Loucy (cell line): ENCODE data around the gene ADCYAP1.

ENCODE experiments used
- H2AFZ ChIP-seq: fragments of 200-600 bp; sonication (generic); 2 replicates; pipeline ENCODE4 v1.6.0; 2016; ENCODE audit warnings: antibody characterized with exemption, mild to moderate bottlenecking, low read length, moderate library complexity
- H3F3A ChIP-seq: fragments of 200-600 bp; 2 replicates; pipeline ENCODE4 v1.6.0; 2016; ENCODE audit warnings: antibody characterized with exemption, low read depth, mild to moderate bottlenecking
- H3K27me3 ChIP-seq: fragments of 200-600 bp; sonication (generic); 2 replicates; pipeline ENCODE4 v1.6.1; 2014; ENCODE audit warnings: low read length, mild to moderate bottlenecking; ENCODE audit not compliant: insufficient read depth, poor library complexity, severe bottlenecking
- H3K36me3 ChIP-seq: fragments of 200-600 bp; sonication (generic); 2 replicates; pipeline ENCODE4 v1.6.1; 2016; ENCODE audit warnings: low read length; ENCODE audit not compliant: insufficient read depth
- H3K4me1 ChIP-seq: fragments of 200-600 bp; sonication (generic); 2 replicates; pipeline ENCODE4 v1.5.1; 2014; ENCODE audit warnings: low read length, mild to moderate bottlenecking; ENCODE audit not compliant: insufficient read depth, poor library complexity, severe bottlenecking
- H3K4me2 ChIP-seq: fragments of 200-600 bp; sonication (generic); 2 replicates; pipeline ENCODE4 v1.6.0; 2014; ENCODE audit warnings: antibody characterized with exemption, low read length, low read depth, mild to moderate bottlenecking; ENCODE audit not compliant: poor library complexity, severe bottlenecking
- H3K4me3 ChIP-seq: fragments of 200-600 bp; sonication (generic); 2 replicates; pipeline ENCODE4 v1.5.1; 2014; ENCODE audit warnings: low read length, mild to moderate bottlenecking, mixed read lengths; ENCODE audit not compliant: poor library complexity, severe bottlenecking
- H3K79me2 ChIP-seq: fragments of 200-600 bp; sonication (generic); 2 replicates; pipeline ENCODE4 v1.6.1; 2014; ENCODE audit warnings: low read length; ENCODE audit not compliant: insufficient read depth
- H3K9ac ChIP-seq: fragments of 200-600 bp; sonication (generic); 2 replicates; pipeline ENCODE4 v1.6.0; 2014; ENCODE audit warnings: mild to moderate bottlenecking, low read depth, low read length, moderate library complexity; ENCODE audit not compliant: poor library complexity, severe bottlenecking
- H3K9me2 ChIP-seq: fragments of 200-600 bp; sonication (generic); replicated peaks from 2 replicates; pipeline ENCODE4 v1.6.1; 2016; ENCODE audit warnings: low read depth, low read length, mixed read lengths
- H3K9me3 ChIP-seq: fragments of 200-600 bp; sonication (generic); 2 replicates; pipeline ENCODE4 v1.6.1; 2014; ENCODE audit warnings: mild to moderate bottlenecking, antibody characterized with exemption, low read length, low read depth; ENCODE audit not compliant: insufficient read depth
- H4K20me1 ChIP-seq: fragments of 200-600 bp; sonication (generic); 2 replicates; pipeline ENCODE4 v1.6.0; 2014; ENCODE audit warnings: antibody characterized with exemption, low read length, mild to moderate bottlenecking; ENCODE audit not compliant: insufficient read depth, poor library complexity, severe bottlenecking
- CTCF ChIP-seq: fragments of 200-600 bp; sonication (generic); conservative IDR thresholded peaks from 2 replicates; pipeline ENCODE4 v1.5.1; 2014; ENCODE audit warnings: mild to moderate bottlenecking, antibody characterized with exemption, low read length
- EZH2phosphoT487 ChIP-seq: fragments of 200-600 bp; IDR thresholded peaks from 2 replicates; pipeline ENCODE4 v1.6.1; 2018; ENCODE audit warnings: antibody characterized with exemption, mild to moderate bottlenecking, moderate library complexity, borderline replicate concordance

ADCYAP1 gene

DNA sequence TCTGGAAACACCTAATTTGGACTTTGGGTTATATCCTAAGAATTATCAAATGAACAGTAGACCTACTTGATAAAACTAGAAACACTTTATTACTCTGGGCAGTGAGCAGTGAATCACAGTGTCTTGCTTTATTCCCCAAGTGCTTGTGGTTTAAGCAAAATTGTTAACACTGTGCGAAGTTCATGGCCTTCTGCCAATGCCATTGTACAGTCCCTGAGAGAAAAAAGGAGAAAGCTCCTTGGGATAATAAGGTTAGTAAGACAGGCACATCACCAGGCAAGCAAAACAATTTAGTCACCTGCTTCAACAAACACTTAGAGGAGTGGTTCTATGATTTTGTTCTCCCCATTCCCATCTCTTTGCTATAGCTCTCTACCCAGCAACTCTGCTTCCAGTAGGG lies 39.8 kb downstream of the ADCYAP1 start:
- Histone ChIP-seq H3K4me2 (no peak overlapping the region), H3K9me3 (no peaks in the 10 kb centered on the region), H2AFZ (no peak overlapping the region), H3K4me1 (no peaks in the 10 kb centered on the region), H3K9ac (no peak overlapping the region), H3K36me3 (no peaks in the 10 kb centered on the region), H4K20me1 (no peaks in the 10 kb centered on the region), H3K4me3 (no peak overlapping the region), H3K9me2 (no peaks in the 10 kb centered on the region), H3F3A (no peaks in the 10 kb centered on the region), H3K79me2 (no peaks in the 10 kb centered on the region), H3K27me3 (no peaks in the 10 kb centered on the region)
- TF ChIP-seq EZH2phosphoT487 (no peak), CTCF (no peak)

DNA sequence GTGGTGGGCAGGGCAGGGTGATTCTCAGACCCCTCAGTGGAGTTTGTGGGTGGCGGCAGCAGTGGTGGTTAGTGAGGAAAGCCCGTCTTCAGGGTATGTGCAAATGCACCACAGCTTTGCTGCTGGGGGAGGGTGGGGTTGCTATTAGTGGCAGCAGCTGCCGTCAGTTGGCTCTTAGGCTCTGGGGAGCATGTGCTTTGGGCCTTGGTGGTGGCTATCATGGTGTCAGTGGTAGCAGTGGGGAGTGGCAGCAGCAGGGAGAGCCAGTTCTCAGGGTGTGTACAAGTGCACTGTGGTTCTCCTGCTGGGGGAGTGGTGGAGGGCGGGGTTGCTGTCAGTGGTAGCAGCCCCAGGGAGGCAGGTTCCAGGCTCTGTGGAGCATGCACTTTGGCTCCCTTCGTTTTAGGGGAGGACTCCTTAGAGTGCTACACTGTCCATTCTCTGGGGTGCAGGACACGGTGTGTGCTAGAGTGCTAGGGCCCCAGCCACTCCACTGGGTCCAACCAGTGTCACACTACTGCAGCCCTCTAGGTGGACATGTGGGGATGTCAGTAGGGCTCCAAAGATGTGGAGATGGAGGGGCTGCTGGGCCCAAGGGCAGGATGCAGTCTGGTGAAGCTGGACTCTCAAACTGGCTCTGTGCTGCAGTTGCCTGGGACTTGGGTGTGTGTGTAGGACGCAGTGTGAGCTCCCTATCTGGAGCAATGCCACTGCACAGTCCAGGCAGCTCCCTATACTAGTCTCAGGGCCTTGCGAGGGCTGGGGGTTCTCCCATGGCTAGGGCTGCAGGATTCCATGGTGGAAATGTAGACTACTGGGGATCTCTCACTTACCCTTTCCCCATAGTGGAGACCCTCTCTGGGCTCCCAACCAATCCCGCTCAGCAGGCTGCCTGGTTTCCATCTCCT lies 45.3 kb downstream of the ADCYAP1 start:
- Histone ChIP-seq H3K79me2 (no peaks in the 10 kb centered on the region), H3F3A (no peaks in the 10 kb centered on the region), H2AFZ (no peak overlapping the region)

DNA sequence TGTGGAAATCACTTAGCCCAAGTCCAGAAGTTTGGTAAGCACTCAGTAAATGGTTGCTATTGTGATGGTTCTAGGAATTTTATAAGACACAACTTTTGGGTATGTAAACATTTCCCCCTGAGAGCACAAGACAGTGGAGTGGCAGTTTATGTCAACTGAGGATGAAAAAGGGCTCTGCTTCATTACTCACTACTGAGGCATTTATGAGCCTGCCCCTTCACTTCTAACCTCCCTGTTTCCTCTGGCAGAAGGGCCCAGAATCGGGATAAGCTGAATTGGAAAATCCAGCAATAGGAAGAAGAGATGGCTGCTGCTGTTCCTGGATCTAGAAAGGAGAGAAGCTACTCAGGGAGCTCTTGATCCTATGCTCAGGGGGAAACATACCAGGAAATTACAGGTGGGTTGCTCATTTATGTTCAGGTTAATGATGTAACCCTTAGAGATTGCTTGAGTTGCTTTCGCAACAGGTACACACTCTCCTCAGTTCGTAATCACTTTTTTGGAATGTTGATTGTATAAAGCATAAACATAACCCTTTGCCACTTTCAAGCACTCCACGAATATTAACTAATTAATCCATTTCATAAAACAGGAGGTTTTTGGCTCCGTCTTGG lies 46.3 kb downstream of the ADCYAP1 start:
- Histone ChIP-seq H2AFZ (no peak overlapping the region), H3K9ac (no peak overlapping the region), H3K27me3 (no peaks in the 10 kb centered on the region), H3K36me3 (no peaks in the 10 kb centered on the region), H3K9me2 (no peaks in the 10 kb centered on the region), H3K4me1 (no peaks in the 10 kb centered on the region), H3K9me3 (no peaks in the 10 kb centered on the region; the same call in 1 of the 2 replicates), H3K79me2 (no peaks in the 10 kb centered on the region), H3K4me3 (no peak overlapping the region), H3K4me2 (no peak overlapping the region), H3F3A (no peaks in the 10 kb centered on the region), H4K20me1 (no peaks in the 10 kb centered on the region)
- TF ChIP-seq CTCF = no peak
- TF ChIP-seq EZH2phosphoT487 = no peak

More for the DNA sequence above, 45.3 kb downstream of the ADCYAP1 start:
- Histone ChIP-seq H3K36me3 (no peaks in the 10 kb centered on the region), H3K9ac (no peak overlapping the region), H3K9me3 (no peaks in the 10 kb centered on the region; the same call in 1 of the 2 replicates), H3K4me2 (no peak overlapping the region), H3K9me2 (no peaks in the 10 kb centered on the region), H3K4me1 (no peaks in the 10 kb centered on the region), H3K27me3 (no peaks in the 10 kb centered on the region), H4K20me1 (no peaks in the 10 kb centered on the region), H3K4me3 (no peak overlapping the region)
- TF ChIP-seq CTCF = no peak
- no peak for TF ChIP-seq EZH2phosphoT487
